A549 (cell line): Measurements from ENCODE around the gene HSD17B3. TPM values are rescaled to one million over a fixed set of nuclear protein-coding genes. Genes with fewer than 3 reads are reported as not detected.

ENCODE experiments used
- ATAC-seq, 2 experiments: fragments of 200-7000 bp in 1 of 2; fragments of >200 bp in 1 of 2; cut with Nextera tagmentation in 1 of 2; cut with Tn5 transposase in 1 of 2; 3 replicates each; pipeline versions ENCODE4 v1.8.0 to v1.9.1; 2018 to 2020; ENCODE audit warnings: mild to moderate bottlenecking in 1 of 2, moderate library complexity in 1 of 2
- CTCF ChIA-PET: fragments of 300-600 bp; sonication (Branson Sonifier 250); formaldehyde crosslinking; extraction: SDS; loops from one replicate; lab custom pipeline; 2021; ENCODE audit warnings: antibody characterized with exemption, inconsistent platforms; lab: Yijun Ruan, JAX
- POLR2A ChIA-PET: fragments of 350-600 bp; formaldehyde crosslinking; extraction: SDS; loops from one replicate; lab custom pipeline; 2021; ENCODE audit warnings: antibody characterized with exemption, inconsistent platforms; lab: Yijun Ruan, JAX
- DNase-seq, 2 experiments: peaks; one replicate each; pipeline versions ENCODE4 v3.0.0 to v3.0.0-alpha.2; 2011 to 2016; ENCODE audit warnings: low read depth in 1 of 2, low spot score in 1 of 2
- FAIRE-seq: peaks from 2 replicates; lab custom pipeline; 2011; peaks lifted over from hg19 to GRCh38; lab: Jason Lieb, UNC
- H3K27ac ChIP-seq, 2 experiments: fragments of >200 bp; sonication (Bioruptor Twin); formaldehyde crosslinking; 3 replicates each; pipeline ENCODE4 v1.5.1; 2016 to 2017
- H3K4me1 ChIP-seq: fragments of >200 bp; sonication (Bioruptor Twin); formaldehyde crosslinking; 3 replicates; pipeline ENCODE4 v1.6.1; 2016
- H3K4me2 ChIP-seq: fragments of >200 bp; sonication (Bioruptor Twin); formaldehyde crosslinking; 3 replicates; pipeline ENCODE4 v1.6.1; 2016
- H3K4me3 ChIP-seq: fragments of >200 bp; sonication (Bioruptor Twin); formaldehyde crosslinking; 3 replicates; pipeline ENCODE4 v1.5.1; 2016
- H3K9me3 ChIP-seq: fragments of >200 bp; sonication (Bioruptor Twin); formaldehyde crosslinking; 3 replicates; pipeline ENCODE4 v1.6.1; 2016
- BHLHE40 ChIP-seq: IDR thresholded peaks from 2 replicates; pipeline ENCODE4 v1.6.1; 2012; ENCODE audit warnings: low read depth, low read length, inconsistent platforms
- CHD2 ChIP-seq: fragments of 150-350 bp; IDR thresholded peaks from 2 replicates; pipeline ENCODE4 v1.6.1; 2014; ENCODE audit warnings: low read length; ENCODE audit not compliant: partially characterized antibody
- CHD4 ChIP-seq: fragments of 200-600 bp; sonication (generic); IDR thresholded peaks from 2 replicates; pipeline ENCODE4 v1.6.1; 2016; ENCODE audit warnings: antibody characterized with exemption, mild to moderate bottlenecking, borderline replicate concordance
- EHF ChIP-seq: fragments of 250-450 bp; sonication (Bioruptor Pico); IDR thresholded peaks from 2 replicates; pipeline ENCODE4 v1.5.0; 2020; ENCODE audit warnings: mild to moderate bottlenecking
- EHMT2 ChIP-seq: fragments of 200-600 bp; sonication (generic); IDR thresholded peaks from 2 replicates; pipeline ENCODE4 v1.6.1; 2016; ENCODE audit warnings: antibody characterized with exemption, low read depth, mild to moderate bottlenecking, moderate library complexity
- ELK1 ChIP-seq: fragments of 150-350 bp; IDR thresholded peaks from 2 replicates; pipeline ENCODE4 v1.6.1; 2014; ENCODE audit warnings: low read depth, mild to moderate bottlenecking, low read length
- ESRRA ChIP-seq: fragments of 150-350 bp; IDR thresholded peaks from 2 replicates; pipeline ENCODE4 v1.6.1; 2014; ENCODE audit warnings: mild to moderate bottlenecking, low read length, borderline replicate concordance
- FOXS1 ChIP-seq: fragments of 250-450 bp; sonication (Bioruptor Pico); IDR thresholded peaks from 2 replicates; pipeline ENCODE4 v1.5.0; 2020; ENCODE audit warnings: mild to moderate bottlenecking, moderate library complexity
- GATA3 ChIP-seq: IDR thresholded peaks from 2 replicates; pipeline ENCODE4 v1.6.1; 2012; ENCODE audit warnings: borderline replicate concordance
- HOXA7 ChIP-seq: fragments of 250-450 bp; sonication (Bioruptor Pico); IDR thresholded peaks from 2 replicates; pipeline ENCODE4 v1.5.0; 2020; ENCODE audit warnings: mild to moderate bottlenecking, moderate library complexity
- HOXB5 ChIP-seq: fragments of 250-450 bp; sonication (Bioruptor Pico); IDR thresholded peaks from 2 replicates; pipeline ENCODE4 v1.5.0; 2020; ENCODE audit warnings: mild to moderate bottlenecking, moderate library complexity
- MAFK ChIP-seq: fragments of 450-650 bp; IDR thresholded peaks from 2 replicates; pipeline ENCODE4 v1.6.1; 2014; ENCODE audit not compliant: partially characterized antibody
- MAX ChIP-seq: IDR thresholded peaks from 2 replicates; pipeline ENCODE4 v1.6.1; 2012
- MAZ ChIP-seq: fragments of 150-350 bp; IDR thresholded peaks from 2 replicates; pipeline ENCODE4 v1.6.1; 2014; ENCODE audit warnings: antibody characterized with exemption, low read depth, low read length, borderline replicate concordance
- RAD21 ChIP-seq, 2 experiments: fragments of >200 bp in 1 of 2; sonication (Bioruptor Twin) in 1 of 2; formaldehyde crosslinking in 1 of 2; IDR thresholded peaks in 1 of 2; conservative IDR thresholded peaks in 1 of 2; 2 replicates in 1 of 2; 3 replicates in 1 of 2; pipeline ENCODE4 v1.6.1; 2012 to 2018; ENCODE audit warnings: inconsistent platforms in 1 of 2
- RARB ChIP-seq: fragments of 250-450 bp; sonication (Bioruptor Pico); IDR thresholded peaks from 2 replicates; pipeline ENCODE4 v1.8.0; 2021; ENCODE audit warnings: mild to moderate bottlenecking, moderate library complexity
- REST ChIP-seq: fragments of 200-600 bp; sonication (generic); IDR thresholded peaks from 2 replicates; pipeline ENCODE4 v1.6.1; 2016; ENCODE audit warnings: antibody characterized with exemption, mild to moderate bottlenecking, moderate library complexity
- RFX5 ChIP-seq: fragments of 450-650 bp; IDR thresholded peaks from 2 replicates; pipeline ENCODE4 v1.7.1; 2014; ENCODE audit warnings: antibody characterized with exemption, mild to moderate bottlenecking, moderate library complexity
- RNF2 ChIP-seq: fragments of 200-600 bp; sonication (generic); IDR thresholded peaks from 2 replicates; pipeline ENCODE4 v1.6.1; 2016; ENCODE audit warnings: low read depth, mild to moderate bottlenecking, antibody characterized with exemption, moderate library complexity, borderline replicate concordance
- SMC3 ChIP-seq: fragments of >200 bp; sonication (Bioruptor Twin); formaldehyde crosslinking; IDR thresholded peaks from 3 replicates; pipeline ENCODE4 v1.6.1; 2018; ENCODE audit warnings: inconsistent platforms
- SREBF2 ChIP-seq: fragments of 450-650 bp; IDR thresholded peaks from 2 replicates; pipeline ENCODE4 v1.6.1; 2014; ENCODE audit warnings: mild to moderate bottlenecking, moderate library complexity
- TP53 ChIP-seq: fragments of 250-450 bp; sonication (Bioruptor Pico); IDR thresholded peaks from 2 replicates; pipeline ENCODE4 v1.5.0; 2021; ENCODE audit warnings: mild to moderate bottlenecking, moderate library complexity
- ZC3H11A ChIP-seq: fragments of 450-650 bp; IDR thresholded peaks from 2 replicates; pipeline ENCODE4 v1.6.1; 2014; ENCODE audit warnings: antibody characterized with exemption, mild to moderate bottlenecking
- ZNF302 ChIP-seq: fragments of 250-450 bp; sonication (Bioruptor Pico); IDR thresholded peaks from 2 replicates; pipeline ENCODE4 v1.9.0; 2021; ENCODE audit warnings: inconsistent platforms, mild to moderate bottlenecking, moderate library complexity
- WGBS: methylation state at CpG from one replicate; pipeline ENCODE4 v1.1.6; 2017; ENCODE audit errors: missing lambda C conversion rate; 5-methylcytosine and 5-hydroxymethylcytosine counted together
- polyA plus RNA-seq, 4 experiments: library from polyadenylated mRNA; depleted of rRNA in 3 of 4; stranded (reverse); fragments of >200 nt; fragmentation: RNase III in 1 of 4; extraction: RNeasy Plus Mini Kit Qiagen cat#74134 plus additional on column Dnase treatment in 1 of 4; gene quantifications; 2 replicates in 3 of 4; 3 replicates in 1 of 4; pipeline ENCODE4 v1.2.3, GENCODE V29; 2011 to 2017
- TF ChIP-seq, protein P1 (sequence below): fragments of >200 bp; sonication (Bioruptor Twin); formaldehyde crosslinking; IDR thresholded peaks from 2 replicates; pipeline ENCODE4 v1.6.1; 2016
- TF ChIP-seq, protein P2 (sequence below): fragments of 250-450 bp; sonication (Bioruptor Pico); IDR thresholded peaks from 2 replicates; pipeline ENCODE4 v1.5.0; 2021; ENCODE audit warnings: mild to moderate bottlenecking, moderate library complexity, borderline replicate concordance

HSD17B3 gene
- polyA plus RNA-seq, 2 of the 4 experiments (the other 2 are of a cell fraction), result 0.22 to 0.25 TPM

- TF ChIP-seq REST (no peak), CHD2 (no peak)
These were observed 41.8 kb upstream of the HSD17B3 start (continued) for GRCh38 chr9:96343515-96344360.

GRCh38 chr9:96342571-96343245, 40.7 kb upstream of the HSD17B3 start:
- H3K4me2 ChIP-seq, result no peak overlapping the region
- CTCF ChIA-PET, result interaction anchor here (0.5 to 1.7 kb wide), 2 partner anchors 35 to 133 kb away, joined by 4 read pairs; no protein-coding TSS in a partner anchor
- no peak for TF ChIP-seq RNF2
- TF ChIP-seq ESRRA, result no peak
- no peak for TF ChIP-seq RFX5
- TF ChIP-seq CHD4, result no peak
- no peak for TF ChIP-seq EHMT2
- no peak for TF ChIP-seq ELK1
- TF ChIP-seq MAZ, result no peak
- TF ChIP-seq, protein P1, sequence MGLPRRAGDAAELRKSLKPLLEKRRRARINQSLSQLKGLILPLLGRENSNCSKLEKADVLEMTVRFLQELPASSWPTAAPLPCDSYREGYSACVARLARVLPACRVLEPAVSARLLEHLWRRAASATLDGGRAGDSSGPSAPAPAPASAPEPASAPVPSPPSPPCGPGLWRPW, result no peak
- no peak for TF ChIP-seq ZNF302
- TF ChIP-seq MAX, result no peak
- no peak for TF ChIP-seq TP53 (CRISPR knock-in tag)
- no peak for TF ChIP-seq HOXB5 (CRISPR knock-in tag)
- TF ChIP-seq SMC3, result no peak
- DNase-seq (no peak), FAIRE-seq (no peak), ATAC-seq (no peak)
- H3K9me3 ChIP-seq, result no peaks in the 10 kb centered on the region
- H3K27ac ChIP-seq, result peak overlapping the region; percentile 78 to 86
- peaks cover 62% of the 10 kb centered on the region for H3K4me1 ChIP-seq
- POLR2A ChIA-PET, result no interaction called here
- WGBS, result 93% methylated on average over 20 of the region's 20 CpGs
- no peak overlapping the region for H3K4me3 ChIP-seq

GRCh38 chr9:96340707-96341106, 38.7 kb upstream of the HSD17B3 start:
- no peak for ATAC-seq
- Histone ChIP-seq H3K27ac (peak overlapping the region; percentile 83 to 89), H3K4me2 (peak overlapping the region; percentile 57; the same call in 1 of the 3 replicates), H3K9me3 (no peaks in the 10 kb centered on the region), H3K4me3 (no peak overlapping the region), H3K4me1 (peaks cover 62% of the 10 kb centered on the region)
- WGBS, result 82% methylated on average over 3 of the region's 3 CpGs
- ChIA-PET POLR2A (no interaction called here), CTCF (interaction anchor here (3.5 kb wide), 1 partner anchor 14 kb away, joined by 17 read pairs; no protein-coding TSS in a partner anchor)
- no peak for DNase-seq
- TF ChIP-seq GATA3 (no peak), BHLHE40 (no peak), ZC3H11A (no peak), HOXA7 (CRISPR knock-in tag) (no peak), EHF (CRISPR knock-in tag) (no peak), RARB (CRISPR knock-in tag) (no peak), SREBF2 (no peak), FOXS1 (CRISPR knock-in tag) (no peak), RAD21 (conservative IDR thresholded peaks at IDR 0.05 in 1 of 2, IDR thresholded peaks at IDR 0.05 in 1 of 2) (no peak), MAFK (no peak)
- TF ChIP-seq, protein P2, sequence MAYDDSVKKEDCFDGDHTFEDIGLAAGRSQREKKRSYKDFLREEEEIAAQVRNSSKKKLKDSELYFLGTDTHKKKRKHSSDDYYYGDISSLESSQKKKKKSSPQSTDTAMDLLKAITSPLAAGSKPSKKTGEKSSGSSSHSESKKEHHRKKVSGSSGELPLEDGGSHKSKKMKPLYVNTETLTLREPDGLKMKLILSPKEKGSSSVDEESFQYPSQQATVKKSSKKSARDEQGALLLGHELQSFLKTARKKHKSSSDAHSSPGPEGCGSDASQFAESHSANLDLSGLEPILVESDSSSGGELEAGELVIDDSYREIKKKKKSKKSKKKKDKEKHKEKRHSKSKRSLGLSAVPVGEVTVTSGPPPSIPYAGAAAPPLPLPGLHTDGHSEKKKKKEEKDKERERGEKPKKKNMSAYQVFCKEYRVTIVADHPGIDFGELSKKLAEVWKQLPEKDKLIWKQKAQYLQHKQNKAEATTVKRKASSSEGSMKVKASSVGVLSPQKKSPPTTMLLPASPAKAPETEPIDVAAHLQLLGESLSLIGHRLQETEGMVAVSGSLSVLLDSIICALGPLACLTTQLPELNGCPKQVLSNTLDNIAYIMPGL, result no peak
- no peak for FAIRE-seq
